GM21526 (cell line): ENCODE results near the gene DPH2.

Experiments
- ATAC-seq: cut with Tn5 transposase; IDR thresholded peaks from one replicate; pipeline ENCODE4 v1.9.1; 2021; ENCODE audit warnings: moderate library complexity; ENCODE audit not compliant: unreplicated experiment, low FRiP score

Gene DPH2

GRCh38 chr1:43996733-43997115 is 26.9 kb downstream of the DPH2 start:
- no peak for ATAC-seq

DNA sequence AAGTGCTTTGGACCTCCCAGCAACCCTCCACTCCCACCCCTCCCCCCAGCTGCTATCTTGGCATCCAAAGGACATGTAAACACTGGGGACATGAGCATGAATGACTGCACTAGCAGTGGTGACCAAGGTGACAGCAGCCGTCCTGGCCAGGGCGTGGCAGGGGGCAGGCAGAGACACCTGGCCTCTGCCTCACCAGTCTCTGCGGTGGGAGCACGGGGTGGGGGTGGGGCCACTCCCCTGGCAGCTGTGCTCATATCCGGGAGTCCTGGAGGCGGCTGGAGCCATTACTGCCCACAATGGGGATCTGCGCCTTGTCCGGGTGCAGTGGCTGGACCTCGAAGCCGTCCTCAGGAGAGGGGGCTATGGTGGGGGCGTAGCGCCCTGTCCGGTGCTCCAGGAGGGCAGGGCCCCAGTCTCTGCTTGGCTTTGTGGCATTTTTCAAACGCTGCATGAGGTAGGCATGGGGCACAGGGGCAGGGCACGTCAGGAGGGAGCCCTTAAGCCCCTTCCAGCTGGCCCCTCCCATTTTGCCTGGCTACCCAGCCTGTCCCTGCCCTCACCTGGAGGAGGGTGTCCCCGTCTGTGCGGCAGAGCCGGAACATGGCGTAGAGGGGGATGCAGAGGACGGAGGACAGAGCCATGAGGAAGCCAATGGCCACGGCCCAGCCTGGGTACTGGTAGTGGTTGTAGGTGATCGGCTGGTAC is 27.6 kb downstream of the DPH2 start:
- no peak for ATAC-seq

DNA sequence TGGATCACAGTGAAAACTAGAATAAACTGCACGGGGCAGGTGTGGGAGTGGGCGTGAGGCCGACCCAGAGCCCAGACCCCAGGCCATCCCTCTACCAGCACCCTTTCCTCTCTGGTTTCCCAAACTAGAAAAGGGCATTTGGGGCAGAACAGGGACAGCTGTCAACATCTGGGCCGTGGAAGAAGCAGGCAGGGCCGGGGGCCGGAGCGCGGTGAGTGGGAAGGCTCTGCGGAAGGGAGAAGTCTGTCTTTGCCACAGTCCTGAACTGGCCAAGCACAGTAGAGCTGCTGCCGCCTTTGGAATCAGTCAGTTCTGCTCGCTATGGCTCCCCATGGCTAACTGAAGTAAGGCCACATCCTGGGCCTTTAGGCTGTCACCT is 28.2 kb downstream of the DPH2 start:
- no peak for ATAC-seq

GRCh38 chr1:43999455-43999854 is 29.6 kb downstream of the DPH2 start:
- no peak for ATAC-seq

- no peak for ATAC-seq
Measured at GRCh38 chr1:44000122-44000665, 30.4 kb downstream of the DPH2 start.

DNA sequence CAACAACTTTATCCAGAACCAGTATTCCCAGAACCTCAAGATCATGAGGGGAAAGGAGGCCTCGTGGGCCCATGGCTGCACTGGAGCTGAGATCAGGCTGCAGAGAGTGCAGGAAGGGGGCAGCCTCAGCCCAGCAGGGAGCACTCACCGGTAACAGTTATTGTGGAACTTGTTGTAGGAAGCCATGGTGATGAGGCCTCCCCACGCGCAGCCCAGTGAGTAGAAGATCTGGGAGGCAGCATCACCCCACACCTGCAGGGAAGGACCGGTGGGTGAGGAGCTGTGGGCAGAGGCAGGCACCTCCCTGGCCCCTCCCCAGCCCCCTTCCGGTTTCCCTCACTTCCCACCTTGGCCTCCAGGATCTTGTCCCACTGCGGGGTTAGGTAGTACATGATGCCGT is 32.4 kb downstream of the DPH2 start:
- no peak for ATAC-seq

DNA sequence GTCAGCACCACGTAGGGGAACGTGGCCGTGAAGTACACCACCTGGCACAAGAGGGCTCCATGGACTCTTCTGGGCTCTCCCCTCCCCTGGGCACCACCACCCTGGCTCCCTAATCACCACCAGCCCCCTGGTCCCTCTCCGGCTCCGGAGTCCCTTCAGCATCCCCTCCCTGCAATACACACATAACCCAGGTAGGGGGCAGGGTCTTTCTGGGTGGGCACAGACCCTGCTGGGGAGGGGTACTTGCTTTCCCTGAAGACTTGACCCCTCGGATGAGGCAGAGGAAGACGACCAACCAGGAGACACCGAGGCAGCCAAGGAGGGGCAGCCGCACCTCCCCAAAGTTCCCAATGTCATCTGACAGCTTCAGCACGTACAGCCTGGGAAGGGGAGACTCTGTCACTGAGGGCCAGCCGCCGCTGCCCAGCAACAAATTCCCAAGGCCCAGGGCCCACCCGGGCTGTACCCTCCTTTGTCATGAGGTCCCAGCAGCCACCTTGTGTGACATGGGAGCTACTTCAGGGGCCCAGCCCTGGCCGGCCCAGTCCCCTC is 32.9 kb downstream of the DPH2 start:
- ATAC-seq, result no peak

DNA sequence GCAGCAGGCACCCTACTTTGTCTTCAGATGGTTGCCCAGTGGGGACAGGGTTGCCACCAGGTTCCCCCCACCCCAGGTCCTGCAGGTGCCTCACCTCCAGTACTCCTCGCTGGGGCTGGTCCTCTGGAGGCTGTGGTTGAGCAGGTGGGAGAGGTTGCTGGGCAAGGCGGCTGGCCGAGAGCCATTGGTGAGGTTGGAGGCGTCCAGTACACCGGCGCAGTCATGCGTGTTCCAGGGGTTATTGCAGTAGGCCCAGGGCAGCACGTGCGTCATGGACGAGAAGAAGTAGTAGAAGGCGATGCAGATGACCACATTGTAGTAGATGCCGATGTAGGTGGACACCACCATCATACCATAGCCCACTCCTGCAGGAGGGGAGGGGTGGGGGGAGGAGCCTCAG is 38.4 kb downstream of the DPH2 start:
- ATAC-seq, result no peak

DNA sequence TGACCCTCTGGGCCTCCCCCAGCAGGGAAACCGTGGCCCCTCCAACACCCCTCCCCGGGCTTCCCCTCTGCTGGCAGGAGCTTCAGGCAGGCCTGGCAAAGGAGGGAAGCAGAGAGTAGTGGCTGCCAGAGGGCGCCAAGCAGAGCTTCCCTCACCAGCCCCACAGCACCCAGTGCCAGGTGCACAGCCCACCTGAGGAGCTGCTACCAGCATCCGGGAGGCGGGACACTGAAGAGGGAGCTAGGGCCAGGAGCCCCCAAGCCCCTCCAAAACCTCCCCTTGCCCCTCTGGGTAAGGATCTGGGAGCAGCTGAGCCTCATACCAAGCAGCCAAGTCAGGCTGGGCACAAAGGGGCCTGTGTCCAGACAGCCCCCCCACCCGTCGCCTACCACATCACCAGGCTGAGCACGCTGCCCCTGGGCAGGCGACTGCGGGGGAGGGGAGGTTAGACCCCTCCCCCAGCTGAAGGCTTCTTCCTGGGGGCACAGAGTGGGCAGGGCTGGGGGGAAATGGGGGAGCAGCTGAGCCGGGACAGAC is 41.2 kb downstream of the DPH2 start:
- no peak for ATAC-seq

GRCh38 chr1:44012404-44012803 is 42.6 kb downstream of the DPH2 start:
- ATAC-seq, result no peak

GRCh38 chr1:44012941-44013609 is 43.3 kb downstream of the DPH2 start:
- no peak for ATAC-seq

DNA sequence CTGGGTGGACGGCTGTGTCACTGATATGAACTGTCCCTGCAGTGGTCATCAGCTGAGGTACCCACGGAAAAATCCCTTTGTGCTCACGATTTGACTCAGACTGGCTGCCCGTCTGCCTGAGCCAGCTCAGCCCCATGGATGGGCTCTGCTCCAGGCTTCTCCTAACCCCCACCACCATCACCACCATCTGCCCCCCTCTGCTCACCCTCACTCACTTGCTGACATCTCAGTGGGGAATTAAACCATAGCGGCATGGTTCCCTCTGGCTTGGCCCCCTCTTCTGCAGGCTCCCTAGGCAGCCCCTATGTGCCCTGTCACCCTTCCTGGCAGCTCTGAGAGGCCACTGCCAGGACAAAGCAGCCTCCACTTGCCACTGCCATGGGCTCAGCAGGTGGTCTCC is 44.1 kb downstream of the DPH2 start:
- ATAC-seq, result no peak

DNA sequence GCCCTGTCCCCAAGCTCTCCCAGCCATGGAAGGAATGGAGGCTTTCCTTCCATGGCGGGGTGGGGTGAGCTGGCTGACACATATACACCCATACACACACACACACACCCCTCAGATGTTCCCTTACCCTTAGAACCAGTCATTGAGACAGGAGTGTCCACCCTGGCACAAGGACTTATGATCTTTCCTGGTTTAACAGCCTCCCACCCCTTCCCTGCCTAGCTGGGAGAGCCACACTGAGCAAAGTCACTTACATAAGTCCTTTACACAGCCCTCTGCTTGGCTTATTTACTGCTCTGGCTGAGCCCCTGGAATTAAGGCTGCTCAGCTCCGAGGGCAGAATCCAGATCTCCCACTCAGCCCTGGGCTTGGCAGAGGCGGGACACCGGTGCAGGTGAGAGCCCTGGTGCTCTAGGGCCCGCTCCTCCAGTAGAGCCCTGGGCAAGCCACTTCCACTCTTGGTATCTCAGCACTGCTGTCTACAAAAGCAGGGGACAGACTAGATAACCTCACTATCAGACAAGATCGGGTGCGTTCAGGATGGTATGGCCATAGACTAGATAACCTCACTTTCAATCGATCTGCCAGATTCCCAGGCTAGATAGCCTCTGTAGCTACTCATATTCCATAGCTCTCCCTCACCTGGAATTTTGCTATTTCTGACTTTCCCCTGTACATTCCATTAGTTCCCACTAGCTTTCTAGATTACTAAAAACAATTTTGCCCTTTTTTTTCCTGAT is 44.7 kb downstream of the DPH2 start:
- ATAC-seq, result no peak

DNA sequence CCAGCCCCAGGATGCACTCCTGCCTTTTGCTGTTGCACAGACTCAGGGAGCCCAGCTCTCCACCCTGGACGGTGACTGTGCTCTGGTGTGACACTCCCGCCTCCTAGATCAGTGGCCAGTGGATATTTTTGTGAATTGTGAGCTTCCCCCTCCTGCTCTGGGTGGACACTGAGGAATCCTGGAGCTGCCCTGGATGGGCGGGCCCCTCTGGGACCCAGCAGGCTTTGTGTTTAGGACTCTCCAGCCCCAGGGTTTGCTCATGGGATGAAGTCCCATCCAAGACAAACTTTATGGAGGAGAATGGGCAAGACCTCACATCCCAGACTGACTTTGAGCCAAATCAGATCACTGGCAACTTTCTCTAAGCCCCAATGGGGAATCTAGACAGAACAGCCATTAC is 45.4 kb downstream of the DPH2 start:
- ATAC-seq, result no peak

DNA sequence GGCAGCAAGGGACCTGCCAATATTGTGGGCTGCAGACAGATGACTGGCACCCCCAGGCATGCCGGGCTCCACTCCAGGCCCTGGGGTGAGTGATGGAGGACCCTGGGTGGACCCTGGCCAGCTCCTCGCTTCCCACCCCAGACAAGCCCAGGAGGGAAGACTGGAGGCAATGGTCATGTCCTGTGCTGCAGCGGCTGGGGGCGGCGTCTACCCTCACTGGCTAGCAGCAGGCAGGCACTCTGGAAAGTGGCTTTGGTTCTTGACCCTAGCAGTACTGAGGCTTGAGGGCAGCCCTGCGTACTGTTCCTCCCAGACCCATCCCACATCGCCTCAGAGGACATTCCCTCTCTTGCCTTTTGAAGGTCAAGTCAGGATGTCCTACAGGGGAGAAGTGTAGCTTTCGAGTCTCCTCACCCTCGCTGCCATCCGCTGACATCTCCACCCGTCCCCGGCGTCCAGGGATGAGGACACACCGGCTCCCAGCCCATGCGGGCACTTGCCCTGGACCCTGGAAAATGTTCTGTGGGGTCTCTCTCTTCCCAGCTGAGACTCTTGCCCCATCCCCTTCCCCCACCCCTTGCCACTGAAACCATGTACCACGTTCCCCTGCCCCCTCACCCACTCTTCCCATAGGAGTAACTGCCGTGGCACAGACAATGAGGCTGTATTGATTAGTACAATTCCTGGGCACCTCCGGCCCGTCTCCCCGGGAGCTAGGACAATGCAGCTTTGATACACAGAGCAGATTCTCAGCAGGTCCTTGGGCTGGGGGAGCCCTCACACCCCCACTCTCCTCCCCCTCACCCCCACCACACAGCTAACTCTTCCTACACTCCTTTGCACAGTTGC is 46.5 kb downstream of the DPH2 start:
- ATAC-seq, result no peak

GRCh38 chr1:44016890-44017400 is 47.1 kb downstream of the DPH2 start:
- no peak for ATAC-seq

DNA sequence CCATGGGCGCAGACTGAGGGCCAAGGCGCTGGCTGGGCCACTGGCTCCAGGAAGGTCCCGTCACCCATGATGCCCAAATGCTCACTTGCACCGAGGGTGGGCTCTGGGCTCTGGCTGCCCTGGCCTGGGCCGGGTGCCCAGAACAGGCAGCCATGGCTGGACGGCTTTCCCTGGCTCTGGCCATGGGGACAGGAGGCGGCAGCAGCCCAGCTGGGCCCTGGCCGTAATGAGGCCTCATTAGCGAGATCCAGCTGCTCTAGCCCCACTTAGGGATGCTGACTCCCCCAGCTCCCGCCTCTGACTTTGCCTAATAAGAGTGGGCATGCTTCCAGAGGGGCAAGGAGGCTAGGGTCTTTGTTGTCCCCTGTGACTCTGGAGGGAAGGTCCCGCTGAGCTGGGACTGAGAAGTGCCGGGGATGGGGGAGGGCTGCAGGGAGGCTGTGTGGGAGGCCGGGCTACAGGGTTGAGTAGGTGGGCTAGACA is 49.7 kb downstream of the DPH2 start:
- ATAC-seq, result no peak

- ATAC-seq, result no peak
Measured at GRCh38 chr1:44020464-44020863, 50.7 kb downstream of the DPH2 start.

DNA sequence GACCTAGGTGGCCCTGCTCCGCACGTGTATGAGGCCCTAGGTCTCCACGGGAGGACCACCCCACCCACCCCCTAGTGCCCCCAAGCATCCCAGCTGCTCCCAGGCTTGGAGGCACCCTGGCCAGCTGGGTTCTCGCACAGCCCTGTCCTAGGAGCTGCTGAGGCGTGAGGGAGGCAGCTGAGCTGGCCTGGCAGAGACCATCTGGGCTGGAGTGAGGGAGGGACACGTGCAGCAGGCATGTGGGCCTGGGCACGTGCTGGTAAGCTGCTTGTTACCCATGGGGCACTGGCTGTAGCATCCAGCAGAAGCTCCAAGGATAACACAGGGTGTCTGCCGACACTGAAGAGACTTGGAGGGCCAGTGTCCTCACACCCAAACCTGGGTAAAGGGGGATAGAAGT is 51.3 kb downstream of the DPH2 start:
- ATAC-seq, result no peak
